Measurements from ENCODE around the gene METTL25B. TPM values are rescaled to one million over a fixed set of nuclear protein-coding genes. Genes with fewer than 3 reads are reported as not detected.

The METTL25B gene
- total and polyA plus RNA-seq, 2 of the 13 experiments (the other 11 are each of a cell fraction or from before 2014, with no cell fraction given) = 11.9 to 24.0 TPM

- TF ChIP-seq ARHGAP35 (CRISPR knock-in tag; IDR thresholded peaks at IDR 0.05; ENCODE audit: borderline replicate concordance) (0 out of 2 replicates have a peak, but pooled peaks have one; percentile 86), ZSCAN9 (CRISPR knock-in tag; IDR thresholded peaks at IDR 0.05; ENCODE audit: borderline replicate concordance) (no peak), FOSL2 (CRISPR knock-in tag; IDR thresholded peaks at IDR 0.05) (peak; percentile 63), ZNF253 (CRISPR knock-in tag; IDR thresholded peaks at IDR 0.05; ENCODE audit: borderline replicate concordance) (no peak; the same call in 1 of the 2 replicates), NFKBIZ (CRISPR knock-in tag; IDR thresholded peaks at IDR 0.05) (no peak), CBX2 (IDR thresholded peaks at IDR 0.05; ENCODE audit: low read depth, low read length) (no peak), CBX2 (CRISPR knock-in tag; IDR thresholded peaks at IDR 0.05; ENCODE audit: low read depth) (no peak), TBP (CRISPR knock-in tag; IDR thresholded peaks at IDR 0.05) (no peak), ZNF101 (CRISPR knock-in tag; IDR thresholded peaks at IDR 0.05; ENCODE audit: borderline replicate concordance, low read depth) (no peak), ATM (IDR thresholded peaks at IDR 0.05; ENCODE audit: borderline replicate concordance) (no peak), FOSL1 (CRISPR knock-in tag; IDR thresholded peaks at IDR 0.05; ENCODE audit: borderline replicate concordance) (no peak), KLF12 (CRISPR knock-in tag; IDR thresholded peaks at IDR 0.05; ENCODE audit: borderline replicate concordance) (peak; percentile 90), RELA (CRISPR knock-in tag; IDR thresholded peaks at IDR 0.05) (no peak; the same call in 1 of the 2 replicates), SSRP1 (CRISPR knock-in tag; IDR thresholded peaks at IDR 0.05) (no peak), TBX3 (IDR thresholded peaks at IDR 0.05; ENCODE audit: borderline replicate concordance) (no peak), ZNF20 (CRISPR knock-in tag; IDR thresholded peaks at IDR 0.05) (no peak; the same call in 1 of the 2 replicates), HHEX (CRISPR knock-in tag; IDR thresholded peaks at IDR 0.05) (no peak), PITX1 (CRISPR knock-in tag; IDR thresholded peaks at IDR 0.05) (no peak), ZNF234 (CRISPR knock-in tag; conservative IDR thresholded peaks at IDR 0.05) (peak; percentile 81; the same call in 1 of the 2 replicates), ZFP37 (CRISPR knock-in tag; IDR thresholded peaks at IDR 0.05; ENCODE audit: borderline replicate concordance) (no peak), ESRRA (CRISPR knock-in tag; IDR thresholded peaks at IDR 0.05; ENCODE audit: low read depth) (no peak; the same call in 1 of the 2 replicates), ZNF790 (CRISPR knock-in tag; IDR thresholded peaks at IDR 0.05; ENCODE audit: borderline replicate concordance) (peak; percentile 84; the same call in 1 of the 2 replicates)
- TF ChIP-seq, protein P1, sequence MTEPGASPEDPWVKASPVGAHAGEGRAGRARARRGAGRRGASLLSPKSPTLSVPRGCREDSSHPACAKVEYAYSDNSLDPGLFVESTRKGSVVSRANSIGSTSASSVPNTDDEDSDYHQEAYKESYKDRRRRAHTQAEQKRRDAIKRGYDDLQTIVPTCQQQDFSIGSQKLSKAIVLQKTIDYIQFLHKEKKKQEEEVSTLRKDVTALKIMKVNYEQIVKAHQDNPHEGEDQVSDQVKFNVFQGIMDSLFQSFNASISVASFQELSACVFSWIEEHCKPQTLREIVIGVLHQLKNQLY (CRISPR knock-in tag; IDR thresholded peaks at IDR 0.05) = no peak
- TF ChIP-seq, protein P2, sequence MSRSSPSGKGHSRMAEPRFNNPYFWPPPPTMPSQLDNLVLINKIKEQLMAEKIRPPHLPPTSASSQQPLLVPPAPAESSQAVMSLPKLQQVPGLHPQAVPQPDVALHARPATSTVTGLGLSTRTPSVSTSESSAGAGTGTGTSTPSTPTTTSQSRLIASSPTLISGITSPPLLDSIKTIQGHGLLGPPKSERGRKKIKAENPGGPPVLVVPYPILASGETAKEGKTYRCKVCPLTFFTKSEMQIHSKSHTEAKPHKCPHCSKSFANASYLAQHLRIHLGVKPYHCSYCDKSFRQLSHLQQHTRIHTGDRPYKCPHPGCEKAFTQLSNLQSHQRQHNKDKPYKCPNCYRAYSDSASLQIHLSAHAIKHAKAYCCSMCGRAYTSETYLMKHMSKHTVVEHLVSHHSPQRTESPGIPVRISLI (CRISPR knock-in tag; IDR thresholded peaks at IDR 0.05; ENCODE audit: borderline replicate concordance) = no peak
- TF ChIP-seq, protein P3, sequence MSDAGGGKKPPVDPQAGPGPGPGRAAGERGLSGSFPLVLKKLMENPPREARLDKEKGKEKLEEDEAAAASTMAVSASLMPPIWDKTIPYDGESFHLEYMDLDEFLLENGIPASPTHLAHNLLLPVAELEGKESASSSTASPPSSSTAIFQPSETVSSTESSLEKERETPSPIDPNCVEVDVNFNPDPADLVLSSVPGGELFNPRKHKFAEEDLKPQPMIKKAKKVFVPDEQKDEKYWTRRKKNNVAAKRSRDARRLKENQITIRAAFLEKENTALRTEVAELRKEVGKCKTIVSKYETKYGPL (CRISPR knock-in tag; IDR thresholded peaks at IDR 0.05) = no peak
- TF ChIP-seq, protein P4, sequence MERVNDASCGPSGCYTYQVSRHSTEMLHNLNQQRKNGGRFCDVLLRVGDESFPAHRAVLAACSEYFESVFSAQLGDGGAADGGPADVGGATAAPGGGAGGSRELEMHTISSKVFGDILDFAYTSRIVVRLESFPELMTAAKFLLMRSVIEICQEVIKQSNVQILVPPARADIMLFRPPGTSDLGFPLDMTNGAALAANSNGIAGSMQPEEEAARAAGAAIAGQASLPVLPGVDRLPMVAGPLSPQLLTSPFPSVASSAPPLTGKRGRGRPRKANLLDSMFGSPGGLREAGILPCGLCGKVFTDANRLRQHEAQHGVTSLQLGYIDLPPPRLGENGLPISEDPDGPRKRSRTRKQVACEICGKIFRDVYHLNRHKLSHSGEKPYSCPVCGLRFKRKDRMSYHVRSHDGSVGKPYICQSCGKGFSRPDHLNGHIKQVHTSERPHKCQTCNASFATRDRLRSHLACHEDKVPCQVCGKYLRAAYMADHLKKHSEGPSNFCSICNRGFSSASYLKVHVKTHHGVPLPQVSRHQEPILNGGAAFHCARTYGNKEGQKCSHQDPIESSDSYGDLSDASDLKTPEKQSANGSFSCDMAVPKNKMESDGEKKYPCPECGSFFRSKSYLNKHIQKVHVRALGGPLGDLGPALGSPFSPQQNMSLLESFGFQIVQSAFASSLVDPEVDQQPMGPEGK (CRISPR knock-in tag; IDR thresholded peaks at IDR 0.05) = peak; percentile 74
- TF ChIP-seq, protein P5, sequence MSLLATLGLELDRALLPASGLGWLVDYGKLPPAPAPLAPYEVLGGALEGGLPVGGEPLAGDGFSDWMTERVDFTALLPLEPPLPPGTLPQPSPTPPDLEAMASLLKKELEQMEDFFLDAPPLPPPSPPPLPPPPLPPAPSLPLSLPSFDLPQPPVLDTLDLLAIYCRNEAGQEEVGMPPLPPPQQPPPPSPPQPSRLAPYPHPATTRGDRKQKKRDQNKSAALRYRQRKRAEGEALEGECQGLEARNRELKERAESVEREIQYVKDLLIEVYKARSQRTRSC (CRISPR knock-in tag; IDR thresholded peaks at IDR 0.05; ENCODE audit: low read depth) = 0 out of 2 replicates have a peak, but pooled peaks have one; percentile 47
Observed at GRCh38 chr1:156751757-156752481, 23.6 kb downstream of the METTL25B start (continued).

All from HepG2 (cell line).